ENCODE measurements around the gene TRAF1.

TRAF1 gene

GRCh38 chr9:120922404-120923195, 4.0 kb downstream of the TRAF1 start:
- DNase-seq: no peak

- no peak for DNase-seq
Observed at GRCh38 chr9:120921661-120922181, 4.9 kb downstream of the TRAF1 start.

GRCh38 chr9:120920806-120921178, 5.8 kb downstream of the TRAF1 start:
- DNase-seq: no peak

GRCh38 chr9:120919843-120920805, 6.5 kb downstream of the TRAF1 start:
- no peak for DNase-seq

GRCh38 chr9:120918931-120919842, 7.4 kb downstream of the TRAF1 start:
- DNase-seq: no peak

- DNase-seq: no peak
Observed at GRCh38 chr9:120917929-120918762, 8.4 kb downstream of the TRAF1 start.

GRCh38 chr9:120916991-120917880, 9.4 kb downstream of the TRAF1 start:
- DNase-seq: no peak

GRCh38 chr9:120916588-120916987, 10.0 kb downstream of the TRAF1 start:
- DNase-seq: no peak

- DNase-seq: no peak
Observed at GRCh38 chr9:120915854-120916470, 10.6 kb downstream of the TRAF1 start.

GRCh38 chr9:120914953-120915352, 11.6 kb downstream of the TRAF1 start:
- no peak for DNase-seq

- no peak for DNase-seq
Observed at GRCh38 chr9:120914396-120914795, 12.2 kb downstream of the TRAF1 start.

- DNase-seq: no peak
Observed at GRCh38 chr9:120913647-120914264, 12.8 kb downstream of the TRAF1 start.

- no peak for DNase-seq
Observed at GRCh38 chr9:120912958-120913646, 13.5 kb downstream of the TRAF1 start.

GRCh38 chr9:120911295-120911837, 15.2 kb downstream of the TRAF1 start:
- no peak for DNase-seq

GRCh38 chr9:120910643-120911042, 16.0 kb downstream of the TRAF1 start:
- DNase-seq: no peak

- no peak for DNase-seq
Observed at GRCh38 chr9:120909904-120910303, 16.7 kb downstream of the TRAF1 start.

GRCh38 chr9:120905315-120906164, 21.1 kb downstream of the TRAF1 start:
- no peak for DNase-seq

- DNase-seq: no peak
Observed at GRCh38 chr9:120904978-120905301, 21.7 kb downstream of the TRAF1 start.
